Kidney (tissue), 14 donors: ENCODE measurements around the gene CDK2. TPM values are rescaled to one million over a fixed set of nuclear protein-coding genes. Genes with fewer than 3 reads are reported as not detected.

Source experiments
- DNase-seq, 5 donors: peaks; one replicate each; pipeline ENCODE4 v3.0.0-alpha.2; 2013 to 2020
- FAIRE-seq: peaks from 2 replicates; lab custom pipeline; 2012; peaks lifted over from hg19 to GRCh38; lab: Jason Lieb, UNC
- H3K27ac ChIP-seq, 2 donors: one replicate each; pipeline ENCODE4 v1.7.0; 2013; ENCODE audit warnings: low read depth in 2 of 2, low read length in 2 of 2, inconsistent platforms in 1 of 2
- H3K27me3 ChIP-seq: one replicate; pipeline ENCODE4 v1.7.1; 2013; ENCODE audit warnings: low read length, inconsistent platforms; ENCODE audit not compliant: control insufficient read depth, insufficient read depth
- H3K36me3 ChIP-seq, 3 donors: one replicate each; pipeline versions ENCODE4 v1.7.0 to v1.7.1; 2013; ENCODE audit warnings: low read length in 3 of 3, control low read depth in 1 of 3, inconsistent platforms in 1 of 3; ENCODE audit not compliant: insufficient read depth in 3 of 3, control insufficient read depth in 2 of 3
- H3K4me1 ChIP-seq, 3 donors: one replicate each; pipeline versions ENCODE4 v1.7.0 to v1.7.1; 2013; ENCODE audit warnings: low read length in 3 of 3, inconsistent platforms in 1 of 3, low read depth in 1 of 3; ENCODE audit not compliant: control insufficient read depth in 2 of 3, insufficient read depth in 2 of 3
- H3K4me3 ChIP-seq, 3 donors: one replicate each; pipeline versions ENCODE4 v1.7.0 to v1.8.1; 2013; ENCODE audit warnings: low read length in 3 of 3, control low read depth in 1 of 3, inconsistent platforms in 1 of 3
- H3K9ac ChIP-seq, 3 donors: one replicate each; pipeline versions ENCODE4 v1.7.0 to v1.7.1; 2013; ENCODE audit warnings: low read length in 3 of 3, control low read depth in 1 of 3, inconsistent platforms in 1 of 3
- H3K9me3 ChIP-seq, 3 donors: one replicate each; pipeline versions ENCODE4 v1.7.0 to v1.7.1; 2013; ENCODE audit warnings: low read length in 3 of 3, control low read depth in 1 of 3, inconsistent platforms in 1 of 3; ENCODE audit not compliant: control insufficient read depth in 2 of 3, insufficient read depth in 1 of 3
- CTCF ChIP-seq: IDR thresholded peaks from 3 replicates; pipeline ENCODE4 v1.5.1; 2012; ENCODE audit warnings: mild to moderate bottlenecking, moderate library complexity, borderline replicate concordance; ENCODE audit not compliant: insufficient read depth; ENCODE audit errors: extremely low read depth
- intact Hi-C: fragments of 100-400 bp; cut with DNase I; formaldehyde crosslinking; loops from one replicate; pipeline ENCODE4 v1.11.1; 2022
- polyA plus RNA-seq: library from polyadenylated mRNA; stranded (reverse); fragments of 350-450 nt; fragmentation: Illumina TruSeq; extraction: RNeasy Lipid Tissue Mini Kit (QIAGEN cat#74804); gene quantifications from one replicate; pipeline ENCODE4 v1.2.3, GENCODE V29; 2014; ENCODE audit warnings: low read depth, low replicate concordance; ENCODE audit not compliant: insufficient read depth
- total RNA-seq: library from RNA; stranded (reverse); fragmentation: NEBNext Ultra II Directional; extraction: Animal tissue kit (Norgen Biotek cat#: 25700); gene quantifications from one replicate; pipeline ENCODE4 v1.2.1, GENCODE V29; 2021
- donor health status: control.
- donor health status: control.
- donor health status: control.
- donor health status: control.
- donor health status: control.
- donor health status: DM: yes; HTN: yes; CAD: no.
- donor health status: Normal renal cell carcinoma (clear cell type).

Gene CDK2
- total and polyA plus RNA-seq, 2 donors from 2014 or later = 7.6 to 23.2 TPM

- no peak for FAIRE-seq
- no peaks in the 10 kb centered on the region for H3K4me1 ChIP-seq
- no peak overlapping the region for H3K27ac ChIP-seq
- H3K4me3 ChIP-seq = no peak overlapping the region
- H3K9me3 ChIP-seq = no peaks in the 10 kb centered on the region
- intact Hi-C loops = no loop called here
- no peak for TF ChIP-seq CTCF
- no peak for DNase-seq
- no peak overlapping the region for H3K9ac ChIP-seq
- H3K36me3 ChIP-seq = no peaks in the 10 kb centered on the region
- no peaks in the 10 kb centered on the region for H3K27me3 ChIP-seq
Observed at GRCh38 chr12:55946553-55946952, 20.1 kb upstream of the CDK2 start.

- Histone ChIP-seq H3K9ac (no peak overlapping the region), H3K9me3 (no peaks in the 10 kb centered on the region), H3K27me3 (no peaks in the 10 kb centered on the region), H3K36me3 (no peaks in the 10 kb centered on the region), H3K4me3 (no peak overlapping the region), H3K27ac (no peak overlapping the region), H3K4me1 (no peaks in the 10 kb centered on the region)
- intact Hi-C loops = no loop called here
- DNase-seq (no peak), FAIRE-seq (no peak)
- TF ChIP-seq CTCF = no peak
Observed at GRCh38 chr12:55955344-55955743, 11.3 kb upstream of the CDK2 start.

GRCh38 chr12:55955800-55956508 is 10.7 kb upstream of the CDK2 start:
- Histone ChIP-seq H3K4me1 (no peaks in the 10 kb centered on the region), H3K4me3 (no peak overlapping the region), H3K9ac (no peak overlapping the region), H3K27me3 (no peaks in the 10 kb centered on the region), H3K36me3 (no peaks in the 10 kb centered on the region), H3K9me3 (no peaks in the 10 kb centered on the region), H3K27ac (no peak overlapping the region)
- intact Hi-C loops = no loop called here
- DNase-seq (no peak), FAIRE-seq (no peak)
- no peak for TF ChIP-seq CTCF
